K562 (cell line): ENCODE results near the gene GLP1R. TPM values are rescaled to one million over a fixed set of nuclear protein-coding genes. Genes with fewer than 3 reads are reported as not detected.

Experiments
- ADNP ChIP-seq: fragments of 200-800 bp; sonication (Bioruptor generic); IDR thresholded peaks from 2 replicates; pipeline ENCODE4 v1.6.1; 2016; ENCODE audit warnings: missing genetic modification characterization, missing compliant biosample characterization
- CBX2 ChIP-seq: fragments of 200-600 bp; sonication (generic); IDR thresholded peaks from one replicate; pipeline ENCODE4 v1.6.1; 2012; ENCODE audit warnings: mild to moderate bottlenecking, low read length, inconsistent platforms; ENCODE audit not compliant: insufficient read depth, poor library complexity, severe bottlenecking
- DPF2 ChIP-seq: fragments of 450-650 bp; IDR thresholded peaks from 2 replicates; pipeline ENCODE4 v1.6.1; 2016
- FOXJ3 ChIP-seq: sonication (generic); formaldehyde crosslinking; IDR thresholded peaks from 2 replicates; pipeline ENCODE4 v1.4.0; 2020; ENCODE audit warnings: mild to moderate bottlenecking, missing genetic modification reagents
- HLTF ChIP-seq: fragments of 450-650 bp; IDR thresholded peaks from 2 replicates; pipeline ENCODE4 v1.6.1; 2016
- MIER1 ChIP-seq: fragments of 450-650 bp; IDR thresholded peaks from 2 replicates; pipeline ENCODE4 v1.6.1; 2016; ENCODE audit warnings: antibody characterized with exemption, mild to moderate bottlenecking, low read depth
- RCOR1 ChIP-seq, 2 experiments: IDR thresholded peaks; 2 replicates each; pipeline ENCODE4 v1.6.1; 2012; ENCODE audit warnings: low read depth in 2 of 2, low read length in 2 of 2, borderline replicate concordance in 1 of 2, improper control_type of control experiment in 1 of 2
- SMAD4 ChIP-seq: fragments of 250-450 bp; sonication (Bioruptor Pico); conservative IDR thresholded peaks from 2 replicates; pipeline ENCODE4 v1.8.0; 2021; ENCODE audit warnings: inconsistent platforms, mild to moderate bottlenecking, moderate library complexity
- SUPT5H ChIP-seq: fragments of 450-650 bp; IDR thresholded peaks from 2 replicates; pipeline ENCODE4 v1.6.1; 2016
- ZNF121 ChIP-seq: sonication (generic); formaldehyde crosslinking; conservative IDR thresholded peaks from 2 replicates; pipeline ENCODE4 v1.8.0; 2022; ENCODE audit warnings: missing genetic modification reagents
- ZNF766 ChIP-seq: fragments of 200-800 bp; sonication (Bioruptor generic); conservative IDR thresholded peaks from 2 replicates; pipeline ENCODE4 v1.6.1; 2016; ENCODE audit warnings: missing genetic modification characterization, missing compliant biosample characterization
- ZNF830 ChIP-seq: fragments of 250-450 bp; sonication (Bioruptor Pico); IDR thresholded peaks from 2 replicates; pipeline ENCODE4 v1.5.0; 2021; ENCODE audit warnings: mild to moderate bottlenecking
- ZSCAN32 ChIP-seq: fragments of 450-650 bp; formaldehyde crosslinking; IDR thresholded peaks from 2 replicates; pipeline ENCODE4 v1.4.0; 2020; ENCODE audit warnings: mild to moderate bottlenecking, moderate library complexity
- polyA plus RNA-seq, 8 experiments: library from polyadenylated mRNA; depleted of rRNA in 4 of 8; stranded (reverse) in 5 of 8; unstranded in 3 of 8; fragments of >200 nt; fragmentation: Nextera tagmentation in 2 of 8; fragmentation: Illumina TruSeq in 1 of 8; extraction: Ambion mirVana in 2 of 8; extraction: Trizol in 1 of 8; gene quantifications; 2 replicates each; pipeline versions ENCODE4 v1.2.1 to v1.2.3, GENCODE V29; 2011 to 2014; ENCODE audit warnings: inconsistent platforms in 1 of 8, missing spikeins in 1 of 8
- total RNA-seq, 7 experiments: library from RNA; depleted of rRNA in 6 of 7; stranded (reverse); fragments of >200 nt in 6 of 7; fragmentation: Illumina TruSeq in 2 of 7; extraction: Trizol in 2 of 7; gene quantifications; 2 replicates each; pipeline versions ENCODE4 v1.2.1 to v1.2.3, GENCODE V29; 2011 to 2021; ENCODE audit warnings: low replicate concordance in 1 of 7
- TF ChIP-seq, protein P1 (sequence below): fragments of 250-450 bp; sonication (Bioruptor Pico); IDR thresholded peaks from 2 replicates; pipeline ENCODE4 v1.4.0; 2020; ENCODE audit warnings: mild to moderate bottlenecking
- TF ChIP-seq, protein P2 (sequence below): sonication (generic); formaldehyde crosslinking; IDR thresholded peaks from 2 replicates; pipeline ENCODE4 v1.8.0; 2023; ENCODE audit warnings: mild to moderate bottlenecking, missing genetic modification reagents
- TF ChIP-seq, protein P3 (sequence below): fragments of 250-450 bp; sonication (Bioruptor Pico); IDR thresholded peaks from 2 replicates; pipeline ENCODE4 v1.5.0; 2021; ENCODE audit warnings: mild to moderate bottlenecking, borderline replicate concordance
- TF ChIP-seq, protein P4 (sequence below): fragments of 450-650 bp; IDR thresholded peaks from 2 replicates; pipeline ENCODE4 v1.6.1; 2016; ENCODE audit warnings: mild to moderate bottlenecking
- TF ChIP-seq, protein P5 (sequence below), 2 experiments: fragments of 200-800 bp in 1 of 2; sonication (Bioruptor generic) in 1 of 2; sonication (generic) in 1 of 2; formaldehyde crosslinking in 1 of 2; IDR thresholded peaks in 1 of 2; conservative IDR thresholded peaks in 1 of 2; 2 replicates each; pipeline versions ENCODE4 v1.5.0 to v1.6.1; 2016 to 2020; ENCODE audit warnings: missing compliant biosample characterization in 1 of 2, missing genetic modification characterization in 1 of 2, missing genetic modification reagents in 1 of 2

The GLP1R gene
- total and polyA plus RNA-seq, 9 of the 15 experiments (the other 6 are each of a cell fraction or from before 2014, with no cell fraction given), result not detected

DNA sequence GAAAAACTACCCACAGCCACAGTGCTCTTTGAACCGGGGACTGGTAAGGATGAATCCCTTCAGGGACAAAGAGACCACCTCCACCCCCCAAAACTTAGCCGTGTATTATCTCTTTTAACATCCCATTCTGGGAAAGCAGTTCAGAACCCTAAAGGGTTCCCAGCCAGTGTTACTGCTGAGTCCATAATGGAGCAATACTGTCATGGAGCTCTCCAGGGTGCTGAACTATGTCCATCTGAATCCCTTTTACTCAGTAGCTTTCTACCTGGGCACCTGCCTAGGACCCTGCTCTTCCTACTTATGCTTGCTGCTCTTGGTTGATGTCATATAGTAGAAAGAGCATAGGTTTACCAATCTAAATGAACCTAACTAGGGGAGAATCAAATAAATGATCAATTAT, 88.7 kb downstream of the GLP1R start (continued):
- TF ChIP-seq RCOR1 (IDR thresholded peaks at IDR 0.05; ENCODE audit: borderline replicate concordance in 1 of 2, low read depth in 2 of 2, low read length in 2 of 2) (peak in 1 of 2 experiments; percentile 47; a peak in 1 of 4 replicates), ZSCAN32 (CRISPR knock-in tag) (no peak), HLTF (no peak), MIER1 (peak; percentile 98), ZNF121 (CRISPR knock-in tag) (no peak), ZNF766 (peak; percentile 90), FOXJ3 (CRISPR knock-in tag) (no peak), CBX2 (no peak), ZNF830 (CRISPR knock-in tag) (no peak), SUPT5H (no peak), DPF2 (no peak), ADNP (tag) (no peak), SMAD4 (CRISPR knock-in tag) (0 out of 2 replicates have a peak, but pooled peaks have one; percentile 37)
- TF ChIP-seq, protein P1, sequence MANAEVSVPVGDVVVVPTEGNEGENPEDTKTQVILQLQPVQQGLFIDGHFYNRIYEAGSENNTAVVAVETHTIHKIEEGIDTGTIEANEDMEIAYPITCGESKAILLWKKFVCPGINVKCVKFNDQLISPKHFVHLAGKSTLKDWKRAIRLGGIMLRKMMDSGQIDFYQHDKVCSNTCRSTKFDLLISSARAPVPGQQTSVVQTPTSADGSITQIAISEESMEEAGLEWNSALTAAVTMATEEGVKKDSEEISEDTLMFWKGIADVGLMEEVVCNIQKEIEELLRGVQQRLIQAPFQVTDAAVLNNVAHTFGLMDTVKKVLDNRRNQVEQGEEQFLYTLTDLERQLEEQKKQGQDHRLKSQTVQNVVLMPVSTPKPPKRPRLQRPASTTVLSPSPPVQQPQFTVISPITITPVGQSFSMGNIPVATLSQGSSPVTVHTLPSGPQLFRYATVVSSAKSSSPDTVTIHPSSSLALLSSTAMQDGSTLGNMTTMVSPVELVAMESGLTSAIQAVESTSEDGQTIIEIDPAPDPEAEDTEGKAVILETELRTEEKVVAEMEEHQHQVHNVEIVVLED (CRISPR knock-in tag), result peak; percentile 21; the same call in 1 of the 2 replicates
- TF ChIP-seq, protein P2, sequence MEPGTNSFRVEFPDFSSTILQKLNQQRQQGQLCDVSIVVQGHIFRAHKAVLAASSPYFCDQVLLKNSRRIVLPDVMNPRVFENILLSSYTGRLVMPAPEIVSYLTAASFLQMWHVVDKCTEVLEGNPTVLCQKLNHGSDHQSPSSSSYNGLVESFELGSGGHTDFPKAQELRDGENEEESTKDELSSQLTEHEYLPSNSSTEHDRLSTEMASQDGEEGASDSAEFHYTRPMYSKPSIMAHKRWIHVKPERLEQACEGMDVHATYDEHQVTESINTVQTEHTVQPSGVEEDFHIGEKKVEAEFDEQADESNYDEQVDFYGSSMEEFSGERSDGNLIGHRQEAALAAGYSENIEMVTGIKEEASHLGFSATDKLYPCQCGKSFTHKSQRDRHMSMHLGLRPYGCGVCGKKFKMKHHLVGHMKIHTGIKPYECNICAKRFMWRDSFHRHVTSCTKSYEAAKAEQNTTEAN, result no peak
- TF ChIP-seq, protein P3, sequence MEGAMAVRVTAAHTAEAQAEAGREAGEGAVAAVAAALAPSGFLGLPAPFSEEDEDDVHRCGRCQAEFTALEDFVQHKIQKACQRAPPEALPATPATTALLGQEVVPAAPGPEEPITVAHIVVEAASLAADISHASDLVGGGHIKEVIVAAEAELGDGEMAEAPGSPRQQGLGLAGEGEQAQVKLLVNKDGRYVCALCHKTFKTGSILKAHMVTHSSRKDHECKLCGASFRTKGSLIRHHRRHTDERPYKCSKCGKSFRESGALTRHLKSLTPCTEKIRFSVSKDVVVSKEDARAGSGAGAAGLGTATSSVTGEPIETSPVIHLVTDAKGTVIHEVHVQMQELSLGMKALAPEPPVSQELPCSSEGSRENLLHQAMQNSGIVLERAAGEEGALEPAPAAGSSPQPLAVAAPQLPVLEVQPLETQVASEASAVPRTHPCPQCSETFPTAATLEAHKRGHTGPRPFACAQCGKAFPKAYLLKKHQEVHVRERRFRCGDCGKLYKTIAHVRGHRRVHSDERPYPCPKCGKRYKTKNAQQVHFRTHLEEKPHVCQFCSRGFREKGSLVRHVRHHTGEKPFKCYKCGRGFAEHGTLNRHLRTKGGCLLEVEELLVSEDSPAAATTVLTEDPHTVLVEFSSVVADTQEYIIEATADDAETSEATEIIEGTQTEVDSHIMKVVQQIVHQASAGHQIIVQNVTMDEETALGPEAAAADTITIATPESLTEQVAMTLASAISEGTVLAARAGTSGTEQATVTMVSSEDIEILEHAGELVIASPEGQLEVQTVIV (CRISPR knock-in tag), result no peak
- TF ChIP-seq, protein P4, sequence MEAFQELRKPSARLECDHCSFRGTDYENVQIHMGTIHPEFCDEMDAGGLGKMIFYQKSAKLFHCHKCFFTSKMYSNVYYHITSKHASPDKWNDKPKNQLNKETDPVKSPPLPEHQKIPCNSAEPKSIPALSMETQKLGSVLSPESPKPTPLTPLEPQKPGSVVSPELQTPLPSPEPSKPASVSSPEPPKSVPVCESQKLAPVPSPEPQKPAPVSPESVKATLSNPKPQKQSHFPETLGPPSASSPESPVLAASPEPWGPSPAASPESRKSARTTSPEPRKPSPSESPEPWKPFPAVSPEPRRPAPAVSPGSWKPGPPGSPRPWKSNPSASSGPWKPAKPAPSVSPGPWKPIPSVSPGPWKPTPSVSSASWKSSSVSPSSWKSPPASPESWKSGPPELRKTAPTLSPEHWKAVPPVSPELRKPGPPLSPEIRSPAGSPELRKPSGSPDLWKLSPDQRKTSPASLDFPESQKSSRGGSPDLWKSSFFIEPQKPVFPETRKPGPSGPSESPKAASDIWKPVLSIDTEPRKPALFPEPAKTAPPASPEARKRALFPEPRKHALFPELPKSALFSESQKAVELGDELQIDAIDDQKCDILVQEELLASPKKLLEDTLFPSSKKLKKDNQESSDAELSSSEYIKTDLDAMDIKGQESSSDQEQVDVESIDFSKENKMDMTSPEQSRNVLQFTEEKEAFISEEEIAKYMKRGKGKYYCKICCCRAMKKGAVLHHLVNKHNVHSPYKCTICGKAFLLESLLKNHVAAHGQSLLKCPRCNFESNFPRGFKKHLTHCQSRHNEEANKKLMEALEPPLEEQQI, result 0 out of 2 replicates have a peak, but pooled peaks have one; percentile 44
- TF ChIP-seq, protein P5, sequence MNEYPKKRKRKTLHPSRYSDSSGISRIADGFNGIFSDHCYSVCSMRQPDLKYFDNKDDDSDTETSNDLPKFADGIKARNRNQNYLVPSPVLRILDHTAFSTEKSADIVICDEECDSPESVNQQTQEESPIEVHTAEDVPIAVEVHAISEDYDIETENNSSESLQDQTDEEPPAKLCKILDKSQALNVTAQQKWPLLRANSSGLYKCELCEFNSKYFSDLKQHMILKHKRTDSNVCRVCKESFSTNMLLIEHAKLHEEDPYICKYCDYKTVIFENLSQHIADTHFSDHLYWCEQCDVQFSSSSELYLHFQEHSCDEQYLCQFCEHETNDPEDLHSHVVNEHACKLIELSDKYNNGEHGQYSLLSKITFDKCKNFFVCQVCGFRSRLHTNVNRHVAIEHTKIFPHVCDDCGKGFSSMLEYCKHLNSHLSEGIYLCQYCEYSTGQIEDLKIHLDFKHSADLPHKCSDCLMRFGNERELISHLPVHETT (CRISPR knock-in tag; conservative IDR thresholded peaks at IDR 0.05 in 1 of 2, IDR thresholded peaks at IDR 0.05 in 1 of 2), result peak in 1 of 2 experiments; percentile 48; a peak in 1 of 4 replicates
